Measurements from ENCODE around the gene ANKRD7.

The ANKRD7 gene

GRCh38 chr7:118214051-118214832, 10.3 kb upstream of the ANKRD7 start (continued):
- no peak for TF ChIP-seq ZNF280C (tag by site-specific recombination; IDR thresholded peaks at IDR 0.05)
- no peak for TF ChIP-seq GLI2 (tag by site-specific recombination; IDR thresholded peaks at IDR 0.05; ENCODE audit: borderline replicate concordance, low read depth)
- TF ChIP-seq ZNF530 (tag by site-specific recombination; IDR thresholded peaks at IDR 0.05; ENCODE audit: low read depth), result no peak
- TF ChIP-seq, protein P1, sequence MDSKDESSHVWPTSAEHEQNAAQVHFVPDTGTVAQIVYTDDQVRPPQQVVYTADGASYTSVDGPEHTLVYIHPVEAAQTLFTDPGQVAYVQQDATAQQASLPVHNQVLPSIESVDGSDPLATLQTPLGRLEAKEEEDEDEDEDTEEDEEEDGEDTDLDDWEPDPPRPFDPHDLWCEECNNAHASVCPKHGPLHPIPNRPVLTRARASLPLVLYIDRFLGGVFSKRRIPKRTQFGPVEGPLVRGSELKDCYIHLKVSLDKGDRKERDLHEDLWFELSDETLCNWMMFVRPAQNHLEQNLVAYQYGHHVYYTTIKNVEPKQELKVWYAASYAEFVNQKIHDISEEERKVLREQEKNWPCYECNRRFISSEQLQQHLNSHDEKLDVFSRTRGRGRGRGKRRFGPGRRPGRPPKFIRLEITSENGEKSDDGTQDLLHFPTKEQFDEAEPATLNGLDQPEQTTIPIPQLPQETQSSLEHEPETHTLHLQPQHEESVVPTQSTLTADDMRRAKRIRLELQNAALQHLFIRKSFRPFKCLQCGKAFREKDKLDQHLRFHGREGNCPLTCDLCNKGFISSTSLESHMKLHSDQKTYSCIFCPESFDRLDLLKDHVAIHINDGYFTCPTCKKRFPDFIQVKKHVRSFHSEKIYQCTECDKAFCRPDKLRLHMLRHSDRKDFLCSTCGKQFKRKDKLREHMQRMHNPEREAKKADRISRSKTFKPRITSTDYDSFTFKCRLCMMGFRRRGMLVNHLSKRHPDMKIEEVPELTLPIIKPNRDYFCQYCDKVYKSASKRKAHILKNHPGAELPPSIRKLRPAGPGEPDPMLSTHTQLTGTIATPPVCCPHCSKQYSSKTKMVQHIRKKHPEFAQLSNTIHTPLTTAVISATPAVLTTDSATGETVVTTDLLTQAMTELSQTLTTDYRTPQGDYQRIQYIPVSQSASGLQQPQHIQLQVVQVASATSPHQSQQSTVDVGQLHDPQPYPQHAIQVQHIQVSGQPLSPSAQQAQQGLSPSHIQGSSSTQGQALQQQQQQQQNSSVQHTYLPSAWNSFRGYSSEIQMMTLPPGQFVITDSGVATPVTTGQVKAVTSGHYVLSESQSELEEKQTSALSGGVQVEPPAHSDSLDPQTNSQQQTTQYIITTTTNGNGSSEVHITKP (tag by site-specific recombination; IDR thresholded peaks at IDR 0.05), result peak; percentile 76
- TF ChIP-seq BCL11A (tag by site-specific recombination; IDR thresholded peaks at IDR 0.05; ENCODE audit: low read depth), result no peak
- no peak for TF ChIP-seq ZBTB1 (tag by site-specific recombination; IDR thresholded peaks at IDR 0.05)
- peak; percentile 80 for TF ChIP-seq ZNF449 (tag by site-specific recombination; IDR thresholded peaks at IDR 0.05)
- TF ChIP-seq ZNF558 (tag by site-specific recombination; IDR thresholded peaks at IDR 0.05), result no peak
- TF ChIP-seq ZNF184 (tag by site-specific recombination; IDR thresholded peaks at IDR 0.05), result no peak
- TF ChIP-seq, protein P2, sequence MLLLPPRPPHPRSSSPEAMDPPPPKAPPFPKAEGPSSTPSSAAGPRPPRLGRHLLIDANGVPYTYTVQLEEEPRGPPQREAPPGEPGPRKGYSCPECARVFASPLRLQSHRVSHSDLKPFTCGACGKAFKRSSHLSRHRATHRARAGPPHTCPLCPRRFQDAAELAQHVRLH (tag by site-specific recombination; IDR thresholded peaks at IDR 0.05), result no peak
- TF ChIP-seq PBX3 (CRISPR knock-in tag; IDR thresholded peaks at IDR 0.05), result no peak
- 0 out of 2 replicates have a peak, but pooled peaks have one; percentile 25 for TF ChIP-seq SP3 (tag by site-specific recombination; IDR thresholded peaks at IDR 0.05)
- TF ChIP-seq, protein P3, sequence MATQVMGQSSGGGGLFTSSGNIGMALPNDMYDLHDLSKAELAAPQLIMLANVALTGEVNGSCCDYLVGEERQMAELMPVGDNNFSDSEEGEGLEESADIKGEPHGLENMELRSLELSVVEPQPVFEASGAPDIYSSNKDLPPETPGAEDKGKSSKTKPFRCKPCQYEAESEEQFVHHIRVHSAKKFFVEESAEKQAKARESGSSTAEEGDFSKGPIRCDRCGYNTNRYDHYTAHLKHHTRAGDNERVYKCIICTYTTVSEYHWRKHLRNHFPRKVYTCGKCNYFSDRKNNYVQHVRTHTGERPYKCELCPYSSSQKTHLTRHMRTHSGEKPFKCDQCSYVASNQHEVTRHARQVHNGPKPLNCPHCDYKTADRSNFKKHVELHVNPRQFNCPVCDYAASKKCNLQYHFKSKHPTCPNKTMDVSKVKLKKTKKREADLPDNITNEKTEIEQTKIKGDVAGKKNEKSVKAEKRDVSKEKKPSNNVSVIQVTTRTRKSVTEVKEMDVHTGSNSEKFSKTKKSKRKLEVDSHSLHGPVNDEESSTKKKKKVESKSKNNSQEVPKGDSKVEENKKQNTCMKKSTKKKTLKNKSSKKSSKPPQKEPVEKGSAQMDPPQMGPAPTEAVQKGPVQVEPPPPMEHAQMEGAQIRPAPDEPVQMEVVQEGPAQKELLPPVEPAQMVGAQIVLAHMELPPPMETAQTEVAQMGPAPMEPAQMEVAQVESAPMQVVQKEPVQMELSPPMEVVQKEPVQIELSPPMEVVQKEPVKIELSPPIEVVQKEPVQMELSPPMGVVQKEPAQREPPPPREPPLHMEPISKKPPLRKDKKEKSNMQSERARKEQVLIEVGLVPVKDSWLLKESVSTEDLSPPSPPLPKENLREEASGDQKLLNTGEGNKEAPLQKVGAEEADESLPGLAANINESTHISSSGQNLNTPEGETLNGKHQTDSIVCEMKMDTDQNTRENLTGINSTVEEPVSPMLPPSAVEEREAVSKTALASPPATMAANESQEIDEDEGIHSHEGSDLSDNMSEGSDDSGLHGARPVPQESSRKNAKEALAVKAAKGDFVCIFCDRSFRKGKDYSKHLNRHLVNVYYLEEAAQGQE (tag by site-specific recombination; IDR thresholded peaks at IDR 0.05), result no peak
- no peak for TF ChIP-seq ZNF211 (tag by site-specific recombination; IDR thresholded peaks at IDR 0.05; ENCODE audit: low read depth)
- TF ChIP-seq, protein P4, sequence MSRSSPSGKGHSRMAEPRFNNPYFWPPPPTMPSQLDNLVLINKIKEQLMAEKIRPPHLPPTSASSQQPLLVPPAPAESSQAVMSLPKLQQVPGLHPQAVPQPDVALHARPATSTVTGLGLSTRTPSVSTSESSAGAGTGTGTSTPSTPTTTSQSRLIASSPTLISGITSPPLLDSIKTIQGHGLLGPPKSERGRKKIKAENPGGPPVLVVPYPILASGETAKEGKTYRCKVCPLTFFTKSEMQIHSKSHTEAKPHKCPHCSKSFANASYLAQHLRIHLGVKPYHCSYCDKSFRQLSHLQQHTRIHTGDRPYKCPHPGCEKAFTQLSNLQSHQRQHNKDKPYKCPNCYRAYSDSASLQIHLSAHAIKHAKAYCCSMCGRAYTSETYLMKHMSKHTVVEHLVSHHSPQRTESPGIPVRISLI (tag by site-specific recombination; IDR thresholded peaks at IDR 0.05), result no peak
- no peak for TF ChIP-seq GLIS1 (tag by site-specific recombination; IDR thresholded peaks at IDR 0.05)
- TF ChIP-seq ZNF510 (tag by site-specific recombination; IDR thresholded peaks at IDR 0.05; ENCODE audit: insufficient replicate concordance), result no peak
- no peak for TF ChIP-seq MYNN (tag by site-specific recombination; IDR thresholded peaks at IDR 0.05; ENCODE audit: borderline replicate concordance)
- 0 out of 2 replicates have a peak, but pooled peaks have one; percentile 22 for TF ChIP-seq YY1 (tag by site-specific recombination; IDR thresholded peaks at IDR 0.05)
- no peak for TF ChIP-seq ZBTB44 (tag by site-specific recombination; IDR thresholded peaks at IDR 0.05)
- no peak for TF ChIP-seq ZFP37 (tag by site-specific recombination; IDR thresholded peaks at IDR 0.05)
- TF ChIP-seq ZNF701 (tag by site-specific recombination; IDR thresholded peaks at IDR 0.05), result no peak
- TF ChIP-seq ZNF214 (tag by site-specific recombination; IDR thresholded peaks at IDR 0.05; ENCODE audit: borderline replicate concordance), result no peak
